HEK293 (cell line): ENCODE data around the gene NRF1.

Source experiments
- ATF2 ChIP-seq: fragments of 450-650 bp; formaldehyde crosslinking; IDR thresholded peaks from 2 replicates; pipeline ENCODE4 v1.5.1; 2016; ENCODE audit warnings: missing biosample characterization, missing genetic modification characterization, low read depth
- BCL11A ChIP-seq: fragments of 450-650 bp; formaldehyde crosslinking; IDR thresholded peaks from 2 replicates; pipeline ENCODE4 v1.5.1; 2016; ENCODE audit warnings: low read depth, missing biosample characterization, missing genetic modification characterization
- FEZF1 ChIP-seq: fragments of 450-650 bp; formaldehyde crosslinking; IDR thresholded peaks from 2 replicates; pipeline ENCODE4 v1.5.1; 2016; ENCODE audit warnings: missing biosample characterization, missing genetic modification characterization
- GLI2 ChIP-seq: fragments of 450-650 bp; formaldehyde crosslinking; IDR thresholded peaks from 2 replicates; pipeline ENCODE4; 2017; ENCODE audit warnings: missing biosample characterization, missing genetic modification characterization, low read depth, borderline replicate concordance
- GLIS1 ChIP-seq: fragments of 450-650 bp; formaldehyde crosslinking; IDR thresholded peaks from 2 replicates; pipeline ENCODE4 v1.5.1; 2016; ENCODE audit warnings: missing biosample characterization, missing genetic modification characterization
- IKZF3 ChIP-seq: fragments of 450-650 bp; IDR thresholded peaks from 2 replicates; pipeline ENCODE4 v1.5.0; 2018; ENCODE audit warnings: missing biosample characterization, mild to moderate bottlenecking, missing genetic modification characterization, moderate library complexity
- SP2 ChIP-seq: fragments of 450-650 bp; formaldehyde crosslinking; IDR thresholded peaks from 2 replicates; pipeline ENCODE4 v1.5.1; 2016; ENCODE audit warnings: missing biosample characterization, missing genetic modification characterization
- ZBTB7A ChIP-seq: fragments of 450-650 bp; formaldehyde crosslinking; IDR thresholded peaks from 2 replicates; pipeline ENCODE4 v1.5.1; 2016; ENCODE audit warnings: low read depth, missing biosample characterization, missing genetic modification characterization
- ZNF114 ChIP-seq: fragments of 450-650 bp; formaldehyde crosslinking; IDR thresholded peaks from 2 replicates; pipeline ENCODE4 v1.5.0; 2017; ENCODE audit warnings: missing biosample characterization, missing genetic modification characterization
- ZNF19 ChIP-seq: fragments of 450-650 bp; formaldehyde crosslinking; IDR thresholded peaks from 2 replicates; pipeline ENCODE4; 2016; ENCODE audit warnings: missing biosample characterization, missing genetic modification characterization, low read depth
- ZNF239 ChIP-seq: fragments of 450-650 bp; formaldehyde crosslinking; IDR thresholded peaks from 2 replicates; pipeline ENCODE4 v1.5.1; 2016; ENCODE audit warnings: missing biosample characterization, missing genetic modification characterization
- ZNF248 ChIP-seq: fragments of 450-650 bp; formaldehyde crosslinking; IDR thresholded peaks from 2 replicates; pipeline ENCODE4 v1.5.1; 2017; ENCODE audit warnings: missing biosample characterization, missing genetic modification characterization
- ZNF311 ChIP-seq: fragments of 450-650 bp; formaldehyde crosslinking; IDR thresholded peaks from 2 replicates; pipeline ENCODE4 v1.5.1; 2017; ENCODE audit warnings: missing biosample characterization, missing genetic modification characterization, borderline replicate concordance
- ZNF426 ChIP-seq: fragments of 450-650 bp; formaldehyde crosslinking; IDR thresholded peaks from 2 replicates; pipeline ENCODE4 v1.5.1; 2017; ENCODE audit warnings: missing biosample characterization, missing genetic modification characterization, mild to moderate bottlenecking, inconsistent platforms, moderate library complexity
- ZNF518A ChIP-seq: fragments of 450-650 bp; formaldehyde crosslinking; conservative IDR thresholded peaks from 2 replicates; pipeline ENCODE4 v1.5.1; 2016; ENCODE audit warnings: low read depth, missing biosample characterization, missing genetic modification characterization
- ZNF529 ChIP-seq: fragments of 450-650 bp; formaldehyde crosslinking; IDR thresholded peaks from 2 replicates; pipeline ENCODE4 v1.5.1; 2017; ENCODE audit warnings: missing genetic modification characterization, missing biosample characterization; ENCODE audit not compliant: insufficient replicate concordance
- ZNF621 ChIP-seq: fragments of 450-650 bp; formaldehyde crosslinking; IDR thresholded peaks from 2 replicates; pipeline ENCODE4 v1.5.1; 2017; ENCODE audit warnings: missing biosample characterization, missing genetic modification characterization
- ZNF624 ChIP-seq: fragments of 450-650 bp; formaldehyde crosslinking; IDR thresholded peaks from 2 replicates; pipeline ENCODE4 v1.5.1; 2017; ENCODE audit warnings: missing biosample characterization, missing genetic modification characterization
- ZNF670 ChIP-seq: fragments of 450-650 bp; formaldehyde crosslinking; IDR thresholded peaks from 2 replicates; pipeline ENCODE4 v1.5.1; 2016; ENCODE audit warnings: missing biosample characterization, missing genetic modification characterization, low read depth
- ZNF776 ChIP-seq: fragments of 450-650 bp; formaldehyde crosslinking; IDR thresholded peaks from 2 replicates; pipeline ENCODE4 v1.5.0; 2017; ENCODE audit warnings: missing biosample characterization, missing genetic modification characterization, borderline replicate concordance
- ZNF777 ChIP-seq: fragments of 450-650 bp; formaldehyde crosslinking; IDR thresholded peaks from 2 replicates; pipeline ENCODE4 v1.5.1; 2017; ENCODE audit warnings: missing biosample characterization, missing genetic modification characterization, borderline replicate concordance
- ZNF792 ChIP-seq: fragments of 450-650 bp; formaldehyde crosslinking; IDR thresholded peaks from 2 replicates; pipeline ENCODE4 v1.5.1; 2016; ENCODE audit warnings: missing biosample characterization, missing genetic modification characterization
- TF ChIP-seq, protein P1 (sequence below): fragments of 450-650 bp; formaldehyde crosslinking; IDR thresholded peaks from 2 replicates; pipeline ENCODE4 v1.5.1; 2016; ENCODE audit warnings: missing biosample characterization, missing genetic modification characterization
- TF ChIP-seq, protein P2 (sequence below): fragments of 450-650 bp; formaldehyde crosslinking; IDR thresholded peaks from 2 replicates; pipeline ENCODE4 v1.5.1; 2016; ENCODE audit warnings: missing biosample characterization, missing genetic modification characterization

Gene NRF1

GRCh38 chr7:129611246-129612111 is at the start of gene NRF1 (continued):
- no peak for TF ChIP-seq ATF2
- no peak for TF ChIP-seq ZNF776 (tag by site-specific recombination)
- TF ChIP-seq FEZF1 = no peak
- TF ChIP-seq ZNF777 (tag by site-specific recombination) = no peak
- no peak for TF ChIP-seq IKZF3
- no peak for TF ChIP-seq ZNF114 (tag by site-specific recombination)
- TF ChIP-seq BCL11A (tag by site-specific recombination) = no peak
- TF ChIP-seq ZNF621 (tag by site-specific recombination) = no peak
- TF ChIP-seq ZNF19 (tag by site-specific recombination) = no peak
- no peak for TF ChIP-seq GLI2 (tag by site-specific recombination)
- TF ChIP-seq ZNF426 (tag by site-specific recombination) = no peak
- TF ChIP-seq ZNF529 (tag by site-specific recombination) = no peak
- TF ChIP-seq ZNF311 = no peak
- TF ChIP-seq ZNF239 (tag by site-specific recombination) = no peak
- TF ChIP-seq ZNF670 (tag by site-specific recombination) = no peak
- TF ChIP-seq, protein P1, sequence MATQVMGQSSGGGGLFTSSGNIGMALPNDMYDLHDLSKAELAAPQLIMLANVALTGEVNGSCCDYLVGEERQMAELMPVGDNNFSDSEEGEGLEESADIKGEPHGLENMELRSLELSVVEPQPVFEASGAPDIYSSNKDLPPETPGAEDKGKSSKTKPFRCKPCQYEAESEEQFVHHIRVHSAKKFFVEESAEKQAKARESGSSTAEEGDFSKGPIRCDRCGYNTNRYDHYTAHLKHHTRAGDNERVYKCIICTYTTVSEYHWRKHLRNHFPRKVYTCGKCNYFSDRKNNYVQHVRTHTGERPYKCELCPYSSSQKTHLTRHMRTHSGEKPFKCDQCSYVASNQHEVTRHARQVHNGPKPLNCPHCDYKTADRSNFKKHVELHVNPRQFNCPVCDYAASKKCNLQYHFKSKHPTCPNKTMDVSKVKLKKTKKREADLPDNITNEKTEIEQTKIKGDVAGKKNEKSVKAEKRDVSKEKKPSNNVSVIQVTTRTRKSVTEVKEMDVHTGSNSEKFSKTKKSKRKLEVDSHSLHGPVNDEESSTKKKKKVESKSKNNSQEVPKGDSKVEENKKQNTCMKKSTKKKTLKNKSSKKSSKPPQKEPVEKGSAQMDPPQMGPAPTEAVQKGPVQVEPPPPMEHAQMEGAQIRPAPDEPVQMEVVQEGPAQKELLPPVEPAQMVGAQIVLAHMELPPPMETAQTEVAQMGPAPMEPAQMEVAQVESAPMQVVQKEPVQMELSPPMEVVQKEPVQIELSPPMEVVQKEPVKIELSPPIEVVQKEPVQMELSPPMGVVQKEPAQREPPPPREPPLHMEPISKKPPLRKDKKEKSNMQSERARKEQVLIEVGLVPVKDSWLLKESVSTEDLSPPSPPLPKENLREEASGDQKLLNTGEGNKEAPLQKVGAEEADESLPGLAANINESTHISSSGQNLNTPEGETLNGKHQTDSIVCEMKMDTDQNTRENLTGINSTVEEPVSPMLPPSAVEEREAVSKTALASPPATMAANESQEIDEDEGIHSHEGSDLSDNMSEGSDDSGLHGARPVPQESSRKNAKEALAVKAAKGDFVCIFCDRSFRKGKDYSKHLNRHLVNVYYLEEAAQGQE = 0 out of 2 replicates have a peak, but pooled peaks have one; percentile 12
- TF ChIP-seq ZNF248 (tag by site-specific recombination) = no peak
- TF ChIP-seq ZNF518A (tag by site-specific recombination) = no peak
- TF ChIP-seq GLIS1 = peak; percentile 35
- no peak for TF ChIP-seq SP2 (tag by site-specific recombination)
- TF ChIP-seq, protein P2, sequence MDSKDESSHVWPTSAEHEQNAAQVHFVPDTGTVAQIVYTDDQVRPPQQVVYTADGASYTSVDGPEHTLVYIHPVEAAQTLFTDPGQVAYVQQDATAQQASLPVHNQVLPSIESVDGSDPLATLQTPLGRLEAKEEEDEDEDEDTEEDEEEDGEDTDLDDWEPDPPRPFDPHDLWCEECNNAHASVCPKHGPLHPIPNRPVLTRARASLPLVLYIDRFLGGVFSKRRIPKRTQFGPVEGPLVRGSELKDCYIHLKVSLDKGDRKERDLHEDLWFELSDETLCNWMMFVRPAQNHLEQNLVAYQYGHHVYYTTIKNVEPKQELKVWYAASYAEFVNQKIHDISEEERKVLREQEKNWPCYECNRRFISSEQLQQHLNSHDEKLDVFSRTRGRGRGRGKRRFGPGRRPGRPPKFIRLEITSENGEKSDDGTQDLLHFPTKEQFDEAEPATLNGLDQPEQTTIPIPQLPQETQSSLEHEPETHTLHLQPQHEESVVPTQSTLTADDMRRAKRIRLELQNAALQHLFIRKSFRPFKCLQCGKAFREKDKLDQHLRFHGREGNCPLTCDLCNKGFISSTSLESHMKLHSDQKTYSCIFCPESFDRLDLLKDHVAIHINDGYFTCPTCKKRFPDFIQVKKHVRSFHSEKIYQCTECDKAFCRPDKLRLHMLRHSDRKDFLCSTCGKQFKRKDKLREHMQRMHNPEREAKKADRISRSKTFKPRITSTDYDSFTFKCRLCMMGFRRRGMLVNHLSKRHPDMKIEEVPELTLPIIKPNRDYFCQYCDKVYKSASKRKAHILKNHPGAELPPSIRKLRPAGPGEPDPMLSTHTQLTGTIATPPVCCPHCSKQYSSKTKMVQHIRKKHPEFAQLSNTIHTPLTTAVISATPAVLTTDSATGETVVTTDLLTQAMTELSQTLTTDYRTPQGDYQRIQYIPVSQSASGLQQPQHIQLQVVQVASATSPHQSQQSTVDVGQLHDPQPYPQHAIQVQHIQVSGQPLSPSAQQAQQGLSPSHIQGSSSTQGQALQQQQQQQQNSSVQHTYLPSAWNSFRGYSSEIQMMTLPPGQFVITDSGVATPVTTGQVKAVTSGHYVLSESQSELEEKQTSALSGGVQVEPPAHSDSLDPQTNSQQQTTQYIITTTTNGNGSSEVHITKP (tag by site-specific recombination) = peak; percentile 88
- TF ChIP-seq ZNF624 (tag by site-specific recombination) = no peak
- no peak for TF ChIP-seq ZBTB7A (tag by site-specific recombination)
- TF ChIP-seq ZNF792 (tag by site-specific recombination) = no peak
